Stimulated activated CD8-positive, alpha-beta memory T cell treated with anti-CD3 and anti-CD28 coated beads, Interleukin-12 subunit alpha, Interleukin-12 subunit beta, amount 100 ng/mL, for 4 hours (primary cell): ENCODE measurements around the gene PSMC3.

Source experiments
- DNase-seq: peaks from one replicate; pipeline ENCODE4 v3.0.0-alpha.2; 2020; ENCODE audit warnings: low read depth

PSMC3 gene

GRCh38 chr11:47394050-47394321 lies 32.3 kb downstream of the PSMC3 start:
- no peak for DNase-seq

- no peak for DNase-seq
These were observed 32.8 kb downstream of the PSMC3 start for GRCh38 chr11:47393163-47394049.

GRCh38 chr11:47392546-47393162 lies 33.6 kb downstream of the PSMC3 start:
- no peak for DNase-seq

- DNase-seq, result no peak
These were observed 34.4 kb downstream of the PSMC3 start for GRCh38 chr11:47391711-47392432.

- DNase-seq, result no peak
These were observed 35.1 kb downstream of the PSMC3 start for GRCh38 chr11:47391077-47391583.

- DNase-seq, result no peak
These were observed 35.8 kb downstream of the PSMC3 start for GRCh38 chr11:47390422-47390760.

- DNase-seq, result no peak
These were observed 36.4 kb downstream of the PSMC3 start for GRCh38 chr11:47389577-47390421.

- DNase-seq, result no peak
These were observed 37.3 kb downstream of the PSMC3 start for GRCh38 chr11:47388697-47389576.

- no peak for DNase-seq
These were observed 38.1 kb downstream of the PSMC3 start for GRCh38 chr11:47387944-47388696.

GRCh38 chr11:47384498-47384897 lies 41.7 kb downstream of the PSMC3 start:
- DNase-seq, result no peak

GRCh38 chr11:47383071-47383470 lies 43.2 kb downstream of the PSMC3 start:
- no peak for DNase-seq

GRCh38 chr11:47380078-47380477 lies 46.2 kb downstream of the PSMC3 start:
- no peak for DNase-seq

GRCh38 chr11:47379317-47379716 lies 46.9 kb downstream of the PSMC3 start:
- DNase-seq, result no peak

- no peak for DNase-seq
These were observed 47.4 kb downstream of the PSMC3 start for GRCh38 chr11:47378836-47379170.

GRCh38 chr11:47378010-47378835 lies 48.0 kb downstream of the PSMC3 start, which contains the start of gene SPI1:
Gene SPI1 (minus strand): TSS chr11:47378547. CDS start chr11:47378353, 194 bp downstream.
- DNase-seq, result no peak

GRCh38 chr11:47377571-47378009 lies 48.6 kb downstream of the PSMC3 start:
- DNase-seq, result no peak

GRCh38 chr11:47376525-47377371 lies 49.5 kb downstream of the PSMC3 start:
- no peak for DNase-seq

GRCh38 chr11:47376107-47376524 lies 50.1 kb downstream of the PSMC3 start:
- no peak for DNase-seq
